Spleen (tissue), 7 donors: ENCODE data around the gene JARID2.

Experiments
- CTCF ChIP-seq, 11 experiments: fragments of 200-600 bp in 7 of 11; fragments of 450-650 bp in 4 of 11; sonication (generic) in 4 of 11; IDR thresholded peaks in 8 of 11; conservative IDR thresholded peaks in 3 of 11; 1 replicate in 7 of 11; 2 replicates in 4 of 11; pipeline versions ENCODE4 v1.4.0 to v1.8.0; 2016 to 2021; ENCODE audit warnings: antibody characterized with exemption in 11 of 11, inconsistent platforms in 4 of 11, mild to moderate bottlenecking in 1 of 11
- POLR2A ChIP-seq, 3 donors: fragments of 450-650 bp; IDR thresholded peaks; one replicate each; pipeline ENCODE4 v1.5.1; 2017; ENCODE audit warnings: antibody characterized with exemption in 3 of 3, mild to moderate bottlenecking in 1 of 3
- donor health status: DM: no; HTN: no; CAD: no; lungs with moderate emphysema.
- donor health status: DM: no; HTN: no; CAD: no.
- donor health status: DM: no; HTN: no; CAD: no.

- TF ChIP-seq POLR2A (IDR thresholded peaks at IDR 0.05) (no peak), CTCF (IDR thresholded peaks at IDR 0.05 in 8 of 11, conservative IDR thresholded peaks at IDR 0.05 in 3 of 11) (no peak)
These were observed 113.5 kb downstream of the JARID2 start for GRCh38 chr6:15359335-15359862.
